Epithelial cell of esophagus (primary cell): Measurements from ENCODE around the gene UBE2E1.

Experiments
- DNase-seq: peaks from one replicate; pipeline ENCODE4 v3.0.0; 2010; ENCODE audit warnings: low read depth
- H3K4me3 ChIP-seq: 2 replicates; pipeline ENCODE4 v1.5.1; 2011; ENCODE audit warnings: mild to moderate bottlenecking, low read length, control low read depth
- CTCF ChIP-seq: IDR thresholded peaks from 2 replicates; pipeline ENCODE4 v1.5.1; 2011; ENCODE audit warnings: low read depth, mild to moderate bottlenecking, low read length, control low read depth, inconsistent platforms; ENCODE audit not compliant: insufficient read depth; ENCODE audit errors: missing control alignments

UBE2E1 gene

GRCh38 chr3:23819599-23820360, 14.0 kb downstream of the UBE2E1 start:
- no peak for TF ChIP-seq CTCF
- DNase-seq: no peak
- no peak overlapping the region for H3K4me3 ChIP-seq

- TF ChIP-seq CTCF: no peak
- peak; percentile 72 for DNase-seq
- H3K4me3 ChIP-seq: no peak overlapping the region
Measured at GRCh38 chr3:23820888-23821287, 15.1 kb downstream of the UBE2E1 start.

GRCh38 chr3:23821858-23822257, 16.1 kb downstream of the UBE2E1 start:
- no peak for TF ChIP-seq CTCF
- DNase-seq: no peak
- H3K4me3 ChIP-seq: no peak overlapping the region

GRCh38 chr3:23822559-23822958, 16.8 kb downstream of the UBE2E1 start:
- TF ChIP-seq CTCF: no peak
- no peak overlapping the region for H3K4me3 ChIP-seq
- no peak for DNase-seq

GRCh38 chr3:23823620-23824019, 17.9 kb downstream of the UBE2E1 start:
- no peak for TF ChIP-seq CTCF
- DNase-seq: no peak
- no peak overlapping the region for H3K4me3 ChIP-seq

- TF ChIP-seq CTCF: no peak
- peak; percentile 82 for DNase-seq
- H3K4me3 ChIP-seq: no peak overlapping the region
Measured at GRCh38 chr3:23824699-23825444, 19.1 kb downstream of the UBE2E1 start.
